HFF-Myc (cell line): Measurements from ENCODE around the gene CCDC9B.

ENCODE experiments used
- DNase-seq: peaks from one replicate; pipeline ENCODE4 v3.0.0-alpha.2; 2011; ENCODE audit warnings: low read depth; ENCODE audit errors: extremely low read depth
- H3K4me3 ChIP-seq: replicated peaks from 2 replicates; pipeline ENCODE4 v1.5.1; 2011; ENCODE audit warnings: low read depth, mild to moderate bottlenecking, control low read depth, low read length
- CTCF ChIP-seq: IDR thresholded peaks from 2 replicates; pipeline ENCODE4 v1.5.1; 2012; ENCODE audit warnings: mild to moderate bottlenecking, low read depth, low read length, control low read depth; ENCODE audit errors: missing control alignments

CCDC9B gene

GRCh38 chr15:40349163-40349562 lies 8.4 kb upstream of the CCDC9B start:
- TF ChIP-seq CTCF = no peak
- no peak overlapping the region for H3K4me3 ChIP-seq
- DNase-seq = no peak

GRCh38 chr15:40348474-40348870 lies 7.7 kb upstream of the CCDC9B start:
- no peak for TF ChIP-seq CTCF
- no peak overlapping the region for H3K4me3 ChIP-seq
- no peak for DNase-seq

- DNase-seq = no peak
- TF ChIP-seq CTCF = no peak
- H3K4me3 ChIP-seq = no peak overlapping the region
Observed at GRCh38 chr15:40347559-40348473, 7.1 kb upstream of the CCDC9B start.

GRCh38 chr15:40346579-40347558 lies 6.1 kb upstream of the CCDC9B start:
- no peak for DNase-seq
- no peak for TF ChIP-seq CTCF
- no peak overlapping the region for H3K4me3 ChIP-seq

- no peak for DNase-seq
- TF ChIP-seq CTCF = no peak
- H3K4me3 ChIP-seq = no peak overlapping the region
Observed at GRCh38 chr15:40345867-40346578, 5.3 kb upstream of the CCDC9B start.

- no peak for DNase-seq
- H3K4me3 ChIP-seq = no peak overlapping the region
- no peak for TF ChIP-seq CTCF
Observed at GRCh38 chr15:40345225-40345866, 4.6 kb upstream of the CCDC9B start.
